Measurements from ENCODE around the gene B4GALT1. TPM values are rescaled to one million over a fixed set of nuclear protein-coding genes. Genes with fewer than 3 reads are reported as not detected.
A peak's percentile ranks its signal among the peaks of the same experiment; 100 is the strongest.

Gene B4GALT1
- total RNA-seq, 4 donors from 2014 or later, result 88.3 to 119 (median 103) TPM

GRCh38 chr9:33082128-33082527, 85.0 kb downstream of the B4GALT1 start:
- no peaks in the 10 kb centered on the region for H3K27me3 ChIP-seq
- H3K4me3 ChIP-seq (replicated peaks in 1 of 3), result no peak overlapping the region
- no peak for DNase-seq
- H3K9me3 ChIP-seq, result no peaks in the 10 kb centered on the region
- H3K27ac ChIP-seq, result peak overlapping the region in 1 of 3 donors; percentile 22
- WGBS, 2 donors, result 69 to 89% methylated on average over 5 of the region's 5 CpGs
- no peaks in the 10 kb centered on the region for H3K36me3 ChIP-seq
- TF ChIP-seq, protein P1, sequence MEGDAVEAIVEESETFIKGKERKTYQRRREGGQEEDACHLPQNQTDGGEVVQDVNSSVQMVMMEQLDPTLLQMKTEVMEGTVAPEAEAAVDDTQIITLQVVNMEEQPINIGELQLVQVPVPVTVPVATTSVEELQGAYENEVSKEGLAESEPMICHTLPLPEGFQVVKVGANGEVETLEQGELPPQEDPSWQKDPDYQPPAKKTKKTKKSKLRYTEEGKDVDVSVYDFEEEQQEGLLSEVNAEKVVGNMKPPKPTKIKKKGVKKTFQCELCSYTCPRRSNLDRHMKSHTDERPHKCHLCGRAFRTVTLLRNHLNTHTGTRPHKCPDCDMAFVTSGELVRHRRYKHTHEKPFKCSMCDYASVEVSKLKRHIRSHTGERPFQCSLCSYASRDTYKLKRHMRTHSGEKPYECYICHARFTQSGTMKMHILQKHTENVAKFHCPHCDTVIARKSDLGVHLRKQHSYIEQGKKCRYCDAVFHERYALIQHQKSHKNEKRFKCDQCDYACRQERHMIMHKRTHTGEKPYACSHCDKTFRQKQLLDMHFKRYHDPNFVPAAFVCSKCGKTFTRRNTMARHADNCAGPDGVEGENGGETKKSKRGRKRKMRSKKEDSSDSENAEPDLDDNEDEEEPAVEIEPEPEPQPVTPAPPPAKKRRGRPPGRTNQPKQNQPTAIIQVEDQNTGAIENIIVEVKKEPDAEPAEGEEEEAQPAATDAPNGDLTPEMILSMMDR (IDR thresholded peaks at IDR 0.05), result no peak
- TF ChIP-seq POLR2A (IDR thresholded peaks at IDR 0.05), result no peak
- intact Hi-C loops (cut with DNase I), result loop anchor here (5.0 kb wide), 1 partner anchor 85 kb away; the partner anchor contains the start of gene B4GALT1
- H3K4me1 ChIP-seq, result peaks cover 0 to 6% of the 10 kb centered on the region in 2 donors

DNA sequence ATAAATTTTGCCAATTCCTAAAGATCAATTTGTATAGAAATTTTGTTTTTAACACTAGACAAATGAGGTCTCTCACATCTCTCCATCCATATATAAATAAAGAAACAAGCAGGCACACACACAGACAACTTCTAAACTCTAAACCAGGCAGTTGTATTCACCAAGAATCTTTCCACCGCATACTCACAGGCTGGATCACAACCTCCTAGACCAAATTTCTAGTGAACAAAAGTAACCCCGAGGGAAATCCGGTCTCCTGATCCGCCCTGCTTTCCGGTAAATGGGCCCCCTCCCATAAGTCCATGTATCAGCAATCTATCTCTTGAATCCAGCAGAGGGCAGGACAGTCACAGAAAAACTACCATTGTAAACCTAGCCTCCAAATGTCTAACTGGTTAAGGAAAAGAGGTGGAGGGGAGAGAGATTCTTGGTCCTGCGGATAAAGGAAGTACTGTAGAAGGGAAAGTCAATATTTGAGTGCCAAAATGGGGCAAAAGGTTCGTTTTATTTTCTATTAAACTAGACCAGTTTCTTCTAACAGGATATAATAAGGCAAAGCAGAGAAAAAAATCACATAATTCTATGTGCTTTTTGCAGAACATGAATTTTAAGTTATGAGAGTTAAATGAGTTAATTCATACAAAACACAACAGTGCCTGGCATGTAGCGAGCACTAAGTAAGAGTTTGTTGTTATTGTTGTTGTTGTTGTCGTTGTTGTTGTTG, 85.8 kb downstream of the B4GALT1 start:
- Histone ChIP-seq H3K27me3 (no peaks in the 10 kb centered on the region), H3K36me3 (no peaks in the 10 kb centered on the region), H3K9me3 (no peaks in the 10 kb centered on the region), H3K4me1 (peaks cover 0 to 6% of the 10 kb centered on the region in 2 donors), H3K4me3 (replicated peaks in 1 of 3) (no peak overlapping the region), H3K27ac (peak overlapping the region in 2 of 3 donors; percentile 1 to 24)
- TF ChIP-seq, protein P1 (IDR thresholded peaks at IDR 0.05), result peak; percentile 33 to 98 (median 82)
- TF ChIP-seq POLR2A (IDR thresholded peaks at IDR 0.05), result no peak
- peak; percentile 49 to 56 for DNase-seq
- intact Hi-C loops (cut with DNase I), result loop anchor here (5.0 kb wide), 1 partner anchor 86 kb away; the partner anchor contains the start of gene B4GALT1
- 14 to 15% methylated on average over 9 of the region's 9 CpGs for WGBS, 2 donors

- intact Hi-C loops (cut with DNase I), result loop anchor here (5.0 kb wide), 1 partner anchor 87 kb away; the partner anchor contains the start of gene B4GALT1
- WGBS, 2 donors, result 68 to 74% methylated on average over 6 of the region's 6 CpGs
- DNase-seq, result no peak
Measured at GRCh38 chr9:33080534-33080933, 86.6 kb downstream of the B4GALT1 start.

GRCh38 chr9:33076046-33077004, 90.8 kb downstream of the B4GALT1 start, which contains the start of gene SMU1:
Gene SMU1, minus strand, starts transcription at chr9:33076674. Its CDS starts 66 bp downstream, at chr9:33076608.
- DNase-seq, result peak; percentile 97
- no peaks in the 10 kb centered on the region for H3K9me3 ChIP-seq
- intact Hi-C loops (cut with DNase I), result no loop called here
- no peaks in the 10 kb centered on the region for H3K27me3 ChIP-seq
- TF ChIP-seq POLR2A (IDR thresholded peaks at IDR 0.05), result peak in 1 of 2 donors; percentile 88
- TF ChIP-seq, protein P1 (IDR thresholded peaks at IDR 0.05), result no peak
- peak within 1 kb of the TSS; percentile 75 to 85 (median 78) for H3K27ac ChIP-seq
- WGBS, 2 donors, result 1 to 2% methylated on average over 17 to 37 of the region's 53 CpGs
- H3K4me1 ChIP-seq, result peaks cover 4 to 7% of the 10 kb centered on the region in 2 donors
- peaks cover 8 to 21% of the 10 kb centered on the region in 2 donors for H3K36me3 ChIP-seq
- peak within 1 kb of the TSS; percentile 21 to 83 (median 31) for H3K4me3 ChIP-seq (replicated peaks in 1 of 3)

More at GRCh38 chr9:33080534-33080933, 86.6 kb downstream of the B4GALT1 start:
- H3K27ac ChIP-seq, result no peak overlapping the region
- H3K27me3 ChIP-seq, result no peaks in the 10 kb centered on the region
- H3K4me3 ChIP-seq (replicated peaks in 1 of 3), result no peak overlapping the region
- TF ChIP-seq POLR2A (IDR thresholded peaks at IDR 0.05), result no peak
- TF ChIP-seq, protein P1 (IDR thresholded peaks at IDR 0.05), result no peak
- peaks cover 5 to 9% of the 10 kb centered on the region in 2 donors for H3K4me1 ChIP-seq
- H3K36me3 ChIP-seq, result no peaks in the 10 kb centered on the region
- no peaks in the 10 kb centered on the region for H3K9me3 ChIP-seq

Data from thyroid gland (tissue), 4 donors.